KOPT-K1 (cell line): ENCODE measurements around the gene WDR86.

Experiments
- H3K27ac ChIP-seq: fragments of 200-600 bp; sonication (generic); 2 replicates; pipeline ENCODE4 v1.5.1; 2016; ENCODE audit warnings: antibody characterized with exemption, mild to moderate bottlenecking, low read depth, low read length; ENCODE audit not compliant: poor library complexity, severe bottlenecking
- H3K36me3 ChIP-seq: fragments of 200-600 bp; sonication (generic); 2 replicates; pipeline ENCODE4 v1.5.1; 2017; ENCODE audit warnings: antibody characterized with exemption, mild to moderate bottlenecking, low read length, moderate library complexity; ENCODE audit not compliant: insufficient read depth
- H3K9me3 ChIP-seq: fragments of 200-600 bp; sonication (generic); 2 replicates; pipeline ENCODE4 v1.5.1; 2017; ENCODE audit warnings: antibody characterized with exemption, low read length, mild to moderate bottlenecking; ENCODE audit not compliant: insufficient read depth, poor library complexity, severe bottlenecking

The WDR86 gene

DNA sequence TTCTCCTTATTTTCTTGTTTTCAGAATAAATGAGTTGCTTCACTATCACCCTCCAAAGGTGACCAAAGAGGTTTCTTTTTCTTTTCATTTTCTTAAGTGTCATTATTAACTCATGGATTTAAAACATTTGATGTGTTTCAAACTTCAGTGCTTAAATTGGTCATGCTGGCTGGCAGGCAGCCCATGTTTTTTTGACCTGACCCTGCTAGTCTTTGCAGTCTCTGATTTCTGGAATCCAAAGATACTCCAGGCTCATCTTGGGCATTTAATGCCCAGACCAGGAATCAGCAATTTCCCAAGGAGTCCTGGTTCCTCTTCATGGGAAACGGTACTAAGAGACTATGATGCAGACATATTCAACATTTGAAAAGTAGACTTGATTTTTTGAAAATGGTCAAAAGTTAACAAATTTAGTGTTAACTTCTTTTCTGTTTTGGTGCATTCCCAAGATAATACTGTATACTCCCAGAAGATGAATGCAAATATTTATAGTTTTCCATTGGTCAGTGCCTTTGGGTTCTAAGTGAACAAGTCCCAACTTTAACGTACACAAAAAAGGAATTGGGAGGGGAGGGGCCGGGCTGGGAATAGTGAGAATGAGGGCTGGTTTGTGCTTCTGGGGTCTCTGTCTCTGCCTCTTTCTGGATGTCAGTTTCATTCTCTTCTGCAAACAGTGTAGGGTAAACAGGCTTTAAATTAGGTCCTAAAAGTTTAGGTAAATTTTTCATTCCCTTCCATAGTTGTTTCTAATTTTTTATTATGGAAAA, 48.5 kb downstream of the WDR86 start:
- H3K9me3 ChIP-seq = no peaks in the 10 kb centered on the region
- peaks cover 73% of the 10 kb centered on the region for H3K36me3 ChIP-seq
- no peak overlapping the region for H3K27ac ChIP-seq

DNA sequence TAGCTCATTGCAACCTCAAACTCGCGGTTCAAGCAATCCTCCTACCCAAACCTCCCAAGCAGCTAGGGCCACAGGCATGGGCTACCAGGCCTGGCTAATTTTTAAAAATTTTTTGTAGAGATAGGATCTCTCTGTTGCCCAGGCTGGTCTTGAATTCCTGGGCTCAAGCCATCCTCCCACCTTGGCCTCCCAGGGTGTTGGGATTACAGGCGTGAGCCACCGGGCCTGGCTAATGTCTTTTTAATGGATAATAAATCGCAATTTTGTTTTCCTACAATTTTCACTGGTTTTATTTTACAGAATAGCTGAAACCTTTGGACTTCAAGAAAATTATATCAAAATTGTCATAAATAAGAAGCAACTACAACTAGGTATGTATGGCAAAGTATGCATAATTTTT, 57.3 kb downstream of the WDR86 start:
- H3K9me3 ChIP-seq = no peaks in the 10 kb centered on the region
- peaks cover 80% of the 10 kb centered on the region for H3K36me3 ChIP-seq
- H3K27ac ChIP-seq = peak overlapping the region; percentile 63

- Histone ChIP-seq H3K36me3 (peaks cover 80% of the 10 kb centered on the region), H3K27ac (peak overlapping the region; percentile 63), H3K9me3 (no peaks in the 10 kb centered on the region)
These were observed 57.9 kb downstream of the WDR86 start for GRCh38 chr7:151351967-151352366.

- peak overlapping the region; percentile 63 for H3K27ac ChIP-seq
- H3K9me3 ChIP-seq = no peaks in the 10 kb centered on the region
- peaks cover 79% of the 10 kb centered on the region for H3K36me3 ChIP-seq
These were observed 58.8 kb downstream of the WDR86 start for GRCh38 chr7:151351027-151351426.

GRCh38 chr7:151349507-151349853, 60.4 kb downstream of the WDR86 start:
- peak overlapping the region; percentile 90 for H3K27ac ChIP-seq
- H3K36me3 ChIP-seq = peaks cover 73% of the 10 kb centered on the region
- no peaks in the 10 kb centered on the region for H3K9me3 ChIP-seq

GRCh38 chr7:151348970-151349369, 60.9 kb downstream of the WDR86 start:
- H3K9me3 ChIP-seq = no peaks in the 10 kb centered on the region
- H3K27ac ChIP-seq = peak overlapping the region; percentile 90
- H3K36me3 ChIP-seq = peaks cover 68% of the 10 kb centered on the region

DNA sequence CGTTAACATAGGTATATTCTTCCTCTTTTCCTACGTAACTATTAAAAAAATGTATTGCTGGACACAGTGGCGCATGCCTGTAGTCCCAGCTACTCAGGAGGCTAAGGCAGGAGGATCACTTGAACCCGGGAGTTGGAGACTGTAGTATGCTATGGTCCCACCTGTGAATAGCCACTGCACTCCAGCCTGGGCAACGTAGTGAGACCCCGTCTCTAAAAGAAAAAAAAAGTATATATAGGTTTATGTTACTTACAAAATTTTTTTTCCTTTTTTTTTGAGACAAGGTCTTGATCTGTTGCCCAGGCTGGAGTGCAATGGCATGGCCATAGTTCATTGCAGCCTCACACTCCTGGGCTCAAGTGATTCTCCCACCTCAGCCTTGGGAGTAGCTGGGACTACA, 62.6 kb downstream of the WDR86 start:
- H3K27ac ChIP-seq = no peak overlapping the region
- H3K36me3 ChIP-seq = peaks cover 56% of the 10 kb centered on the region
- no peaks in the 10 kb centered on the region for H3K9me3 ChIP-seq

DNA sequence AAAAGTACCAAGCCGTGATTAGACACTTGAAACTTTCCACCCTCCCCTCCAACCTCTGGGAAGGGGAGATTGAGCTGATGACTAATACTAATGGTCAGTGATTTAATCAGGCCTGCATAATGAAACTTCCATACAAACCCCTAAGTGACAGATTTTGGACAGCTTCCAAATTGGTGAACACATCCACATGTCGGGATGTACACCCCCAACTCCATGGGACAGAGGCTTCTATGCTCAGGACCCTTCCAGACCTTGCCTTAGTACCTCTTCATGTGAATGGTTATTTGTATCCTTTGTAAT, 63.4 kb downstream of the WDR86 start:
- H3K27ac ChIP-seq = no peak overlapping the region
- H3K36me3 ChIP-seq = peaks cover 51% of the 10 kb centered on the region
- no peaks in the 10 kb centered on the region for H3K9me3 ChIP-seq

DNA sequence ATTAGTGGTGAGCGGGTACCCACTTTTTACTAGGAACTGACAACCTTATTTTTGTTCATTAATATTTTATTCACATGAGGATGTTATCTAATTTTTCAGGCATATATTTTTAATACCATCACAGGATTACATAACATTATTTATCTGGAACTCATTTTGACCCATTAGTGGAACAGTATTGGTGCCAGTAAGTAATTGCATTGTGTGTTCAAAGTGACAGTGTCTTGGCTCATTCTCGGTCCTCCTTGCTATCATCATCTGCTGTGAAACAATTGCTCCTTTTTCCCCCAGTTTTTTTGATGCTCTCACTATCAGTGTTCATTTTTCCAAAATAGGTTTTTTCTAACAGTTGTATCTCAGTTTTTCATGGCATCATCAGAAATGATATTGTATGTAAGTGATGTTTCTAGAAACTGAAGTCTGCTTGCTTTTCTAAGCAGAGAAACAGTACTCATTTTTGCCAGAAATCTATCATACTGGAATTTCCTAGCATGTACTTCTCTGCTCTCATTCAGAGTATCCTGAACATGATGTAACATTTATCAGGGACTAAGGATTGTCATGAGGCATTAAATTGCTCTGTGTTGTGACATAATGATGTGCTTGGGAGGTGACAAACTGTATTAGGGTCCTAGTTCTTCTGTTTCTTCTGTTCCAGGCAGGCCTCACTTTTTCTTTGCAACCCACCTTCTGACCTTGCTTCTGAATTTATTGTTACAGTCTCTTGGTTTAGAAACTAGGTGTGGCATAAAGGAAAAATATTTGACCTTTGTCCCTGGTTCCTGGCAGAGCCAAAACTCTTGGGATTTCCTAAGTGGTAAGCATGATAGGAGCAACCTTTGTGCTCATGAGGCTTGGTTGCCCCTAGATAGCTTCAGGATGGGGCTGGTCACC, 64.0 kb downstream of the WDR86 start:
- no peak overlapping the region for H3K27ac ChIP-seq
- peaks cover 45% of the 10 kb centered on the region for H3K36me3 ChIP-seq
- no peaks in the 10 kb centered on the region for H3K9me3 ChIP-seq

DNA sequence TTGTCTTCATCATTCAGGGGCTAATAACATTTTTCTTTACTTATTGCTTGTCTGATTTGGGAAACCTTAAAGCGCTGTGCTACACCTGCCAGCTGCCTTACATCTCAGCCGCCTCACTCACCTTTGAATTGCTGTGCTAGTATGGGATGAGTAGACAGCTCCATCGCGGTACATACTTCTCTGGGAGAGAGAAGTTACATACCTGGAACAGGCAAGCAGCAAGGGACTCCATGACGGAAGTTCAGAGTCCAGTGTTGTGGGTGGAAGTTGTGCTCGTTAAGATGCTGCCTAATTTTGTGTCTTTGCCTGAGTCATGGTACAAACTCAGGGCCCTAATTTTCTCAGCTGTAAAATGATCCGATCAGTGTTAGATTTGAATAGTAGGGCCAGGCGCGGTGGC, 66.3 kb downstream of the WDR86 start:
- H3K9me3 ChIP-seq = peaks cover 6% of the 10 kb centered on the region
- no peak overlapping the region for H3K27ac ChIP-seq
- peaks cover 34% of the 10 kb centered on the region for H3K36me3 ChIP-seq

DNA sequence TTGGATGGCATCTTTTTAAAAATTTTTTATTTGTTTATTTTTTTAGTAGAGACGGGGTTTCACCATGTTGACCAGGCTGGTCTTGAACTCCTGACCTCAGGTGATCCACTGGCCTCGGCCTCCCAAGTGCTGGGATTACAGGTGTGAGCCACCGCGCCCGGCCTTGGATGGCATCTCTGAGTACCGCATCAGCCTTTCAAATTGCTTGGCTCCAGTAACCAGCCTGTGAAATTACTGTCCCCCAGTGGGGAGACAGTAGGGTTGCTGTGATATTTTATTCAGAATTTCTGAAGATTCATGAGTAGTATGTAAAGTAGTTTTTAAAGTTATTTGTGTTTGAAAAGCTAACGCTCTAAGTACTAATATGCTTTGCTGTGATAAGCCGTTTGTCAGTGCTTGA, 67.0 kb downstream of the WDR86 start:
- peaks cover 30% of the 10 kb centered on the region for H3K36me3 ChIP-seq
- H3K27ac ChIP-seq = peak overlapping the region; percentile 69

DNA sequence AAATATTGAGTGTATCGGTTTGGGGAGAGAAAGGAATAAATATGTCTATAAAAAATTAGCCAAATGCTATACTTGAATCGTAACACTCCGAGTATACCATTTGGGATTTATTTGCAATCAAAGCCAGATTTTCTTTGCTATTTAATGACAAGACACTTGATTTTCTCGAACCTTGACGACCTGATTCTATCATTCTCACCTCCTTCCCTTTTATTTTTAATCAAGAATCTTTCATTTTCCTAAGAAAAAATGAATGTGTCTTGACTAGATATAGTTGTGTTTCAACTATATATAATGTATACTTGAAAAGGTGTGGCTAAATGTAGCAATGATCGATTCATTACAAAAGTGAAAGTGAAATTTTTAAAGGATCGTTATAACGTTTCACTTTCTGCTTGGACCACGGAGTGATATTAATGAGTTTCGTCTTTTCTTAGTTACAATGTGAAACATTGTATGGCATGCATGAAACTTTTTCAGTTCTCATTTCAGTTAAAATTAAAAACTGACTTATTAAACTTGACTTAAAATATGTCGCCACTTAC, 67.7 kb downstream of the WDR86 start:
- peaks cover 6% of the 10 kb centered on the region for H3K9me3 ChIP-seq
- peaks cover 24% of the 10 kb centered on the region for H3K36me3 ChIP-seq
- H3K27ac ChIP-seq = peak overlapping the region; percentile 69

More for the DNA sequence above, 67.0 kb downstream of the WDR86 start:
- H3K9me3 ChIP-seq = peaks cover 6% of the 10 kb centered on the region

- Histone ChIP-seq H3K9me3 (peaks cover 6% of the 10 kb centered on the region), H3K27ac (peak within 1 kb of the TSS; percentile 69), H3K36me3 (peaks cover 19% of the 10 kb centered on the region)
These were observed 68.3 kb downstream of the WDR86 start, which contains the start of gene NUB1 for GRCh38 chr7:151341357-151342101. NUB1 (plus strand) TSS chr7:151341812; CDS start chr7:151345350, 3,538 bp downstream.

- Histone ChIP-seq H3K9me3 (peaks cover 6% of the 10 kb centered on the region), H3K27ac (no peak overlapping the region), H3K36me3 (peaks cover 12% of the 10 kb centered on the region)
These were observed 69.0 kb downstream of the WDR86 start for GRCh38 chr7:151340794-151341356.
